Gastrocnemius medialis (tissue), 4 donors: ENCODE measurements around the gene SHD. TPM values are rescaled to one million over a fixed set of nuclear protein-coding genes. Genes with fewer than 3 reads are reported as not detected.
"Not testable (repeated sequence)": the region's sequence is repeated elsewhere in the genome, so short reads cannot be mapped to it uniquely, and the experiment has no call there.

Experiments used
- ATAC-seq, 2 donors: fragments of 150-250 bp; one replicate each; pipeline ENCODE4 v1.9.1; 2016
- DNase-seq, 2 donors: peaks; one replicate each; pipeline ENCODE4 v3.0.0-alpha.2; 2019
- H3K27ac ChIP-seq, 4 donors: fragments of 200-600 bp; sonication (generic); 1 replicate in 1 of 4; 2 replicates in 3 of 4; pipeline ENCODE4 v1.5.1; 2016 to 2018; ENCODE audit warnings: mild to moderate bottlenecking in 2 of 4, moderate library complexity in 1 of 4
- H3K27me3 ChIP-seq, 3 donors: fragments of 200-600 bp; sonication (generic) in 2 of 3; 1 replicate in 1 of 3; 2 replicates in 2 of 3; pipeline versions ENCODE4 v1.5.1 to v1.6.0; 2016 to 2019; ENCODE audit warnings: mild to moderate bottlenecking in 1 of 3, moderate library complexity in 1 of 3
- H3K36me3 ChIP-seq, 2 donors: fragments of 200-600 bp; sonication (generic) in 1 of 2; one replicate each; pipeline ENCODE4 v1.5.1; 2017 to 2018
- H3K4me1 ChIP-seq, 2 donors: fragments of 200-600 bp; sonication (generic) in 1 of 2; one replicate each; pipeline ENCODE4 v1.5.1; 2016 to 2017; ENCODE audit warnings: mild to moderate bottlenecking in 2 of 2
- H3K4me3 ChIP-seq, 4 donors: fragments of 200-600 bp; sonication (generic) in 3 of 4; 1 replicate in 1 of 4; 2 replicates in 3 of 4; pipeline ENCODE4 v1.5.1; 2016 to 2019; ENCODE audit warnings: mild to moderate bottlenecking in 2 of 4
- H3K9me3 ChIP-seq, 3 donors: fragments of 200-600 bp; sonication (generic) in 2 of 3; 1 replicate in 1 of 3; 2 replicates in 2 of 3; pipeline ENCODE4 v1.5.1; 2016 to 2019
- POLR2A ChIP-seq, 2 donors: fragments of 450-650 bp; IDR thresholded peaks; one replicate each; pipeline ENCODE4 v1.6.1; 2017; ENCODE audit warnings: antibody characterized with exemption in 2 of 2, mild to moderate bottlenecking in 2 of 2, moderate library complexity in 2 of 2
- in situ Hi-C, 4 donors: fragments of 200-750 bp; cut with MboI; loops; one replicate each; pipeline versions ENCODE4 v1.15.0 to v1.8.0; 2017; ENCODE audit warnings: low sequenced_read_pairs in 4 of 4
- intact Hi-C: fragments of 100-400 bp; cut with DNase I; formaldehyde crosslinking; loops from one replicate; pipeline ENCODE4 v1.15.1; 2023; ENCODE audit warnings: low total_unique reads
- total RNA-seq, 4 donors: library from RNA; depleted of rRNA; stranded (reverse); fragments of >200 nt; gene quantifications; one replicate each; pipeline versions ENCODE4 v1.1.0 to v1.2.3, GENCODE V29; 2016
- TF ChIP-seq, protein P1 (sequence below), 5 experiments: fragments of 450-650 bp in 3 of 5; fragments of 200-600 bp in 2 of 5; sonication (generic) in 2 of 5; IDR thresholded peaks in 4 of 5; conservative IDR thresholded peaks in 1 of 5; 1 replicate in 4 of 5; 2 replicates in 1 of 5; pipeline ENCODE4 v1.5.1; 2016 to 2019; ENCODE audit warnings: antibody characterized with exemption in 5 of 5, mild to moderate bottlenecking in 3 of 5, moderate library complexity in 3 of 5

The SHD gene
- total RNA-seq, 4 donors from 2014 or later: 0.26 TPM; not detected in 3

- H3K36me3 ChIP-seq: no peaks in the 10 kb centered on the region
- peaks cover 35 to 38% (median 36%) of the 10 kb centered on the region in 3 donors for H3K27me3 ChIP-seq
- intact Hi-C loops: no loop called here
- in situ Hi-C loops: no loop called here
- DNase-seq (no peak), ATAC-seq (no peak)
- peaks cover 0 to 11% of the 10 kb centered on the region in 2 donors for H3K4me1 ChIP-seq
- no peak overlapping the region for H3K27ac ChIP-seq
- H3K9me3 ChIP-seq: no peaks in the 10 kb centered on the region
- no peak for TF ChIP-seq POLR2A (IDR thresholded peaks at IDR 0.05)
- TF ChIP-seq, protein P1, sequence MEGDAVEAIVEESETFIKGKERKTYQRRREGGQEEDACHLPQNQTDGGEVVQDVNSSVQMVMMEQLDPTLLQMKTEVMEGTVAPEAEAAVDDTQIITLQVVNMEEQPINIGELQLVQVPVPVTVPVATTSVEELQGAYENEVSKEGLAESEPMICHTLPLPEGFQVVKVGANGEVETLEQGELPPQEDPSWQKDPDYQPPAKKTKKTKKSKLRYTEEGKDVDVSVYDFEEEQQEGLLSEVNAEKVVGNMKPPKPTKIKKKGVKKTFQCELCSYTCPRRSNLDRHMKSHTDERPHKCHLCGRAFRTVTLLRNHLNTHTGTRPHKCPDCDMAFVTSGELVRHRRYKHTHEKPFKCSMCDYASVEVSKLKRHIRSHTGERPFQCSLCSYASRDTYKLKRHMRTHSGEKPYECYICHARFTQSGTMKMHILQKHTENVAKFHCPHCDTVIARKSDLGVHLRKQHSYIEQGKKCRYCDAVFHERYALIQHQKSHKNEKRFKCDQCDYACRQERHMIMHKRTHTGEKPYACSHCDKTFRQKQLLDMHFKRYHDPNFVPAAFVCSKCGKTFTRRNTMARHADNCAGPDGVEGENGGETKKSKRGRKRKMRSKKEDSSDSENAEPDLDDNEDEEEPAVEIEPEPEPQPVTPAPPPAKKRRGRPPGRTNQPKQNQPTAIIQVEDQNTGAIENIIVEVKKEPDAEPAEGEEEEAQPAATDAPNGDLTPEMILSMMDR (IDR thresholded peaks at IDR 0.05 in 4 of 5, conservative IDR thresholded peaks at IDR 0.05 in 1 of 5): no peak
- peak overlapping the region; percentile 22 to 41 (median 34) for H3K4me3 ChIP-seq
Observed at GRCh38 chr19:4279267-4279529, 132 bp downstream of the SHD start.

GRCh38 chr19:4279530-4280422 is 710 bp downstream of the SHD start:
- Histone ChIP-seq H3K27ac (no peak overlapping the region), H3K27me3 (peaks cover 35 to 40% (median 38%) of the 10 kb centered on the region in 3 donors), H3K36me3 (no peaks in the 10 kb centered on the region), H3K4me3 (peak overlapping the region; percentile 22 to 41 (median 34)), H3K9me3 (no peaks in the 10 kb centered on the region), H3K4me1 (peaks cover 0 to 11% of the 10 kb centered on the region in 2 donors)
- ATAC-seq: no peak
- DNase-seq: no peak
- in situ Hi-C loops (no loop called here), intact Hi-C loops (no loop called here)
- TF ChIP-seq, protein P1 (IDR thresholded peaks at IDR 0.05 in 4 of 5, conservative IDR thresholded peaks at IDR 0.05 in 1 of 5): no peak
- no peak for TF ChIP-seq POLR2A (IDR thresholded peaks at IDR 0.05)

DNA sequence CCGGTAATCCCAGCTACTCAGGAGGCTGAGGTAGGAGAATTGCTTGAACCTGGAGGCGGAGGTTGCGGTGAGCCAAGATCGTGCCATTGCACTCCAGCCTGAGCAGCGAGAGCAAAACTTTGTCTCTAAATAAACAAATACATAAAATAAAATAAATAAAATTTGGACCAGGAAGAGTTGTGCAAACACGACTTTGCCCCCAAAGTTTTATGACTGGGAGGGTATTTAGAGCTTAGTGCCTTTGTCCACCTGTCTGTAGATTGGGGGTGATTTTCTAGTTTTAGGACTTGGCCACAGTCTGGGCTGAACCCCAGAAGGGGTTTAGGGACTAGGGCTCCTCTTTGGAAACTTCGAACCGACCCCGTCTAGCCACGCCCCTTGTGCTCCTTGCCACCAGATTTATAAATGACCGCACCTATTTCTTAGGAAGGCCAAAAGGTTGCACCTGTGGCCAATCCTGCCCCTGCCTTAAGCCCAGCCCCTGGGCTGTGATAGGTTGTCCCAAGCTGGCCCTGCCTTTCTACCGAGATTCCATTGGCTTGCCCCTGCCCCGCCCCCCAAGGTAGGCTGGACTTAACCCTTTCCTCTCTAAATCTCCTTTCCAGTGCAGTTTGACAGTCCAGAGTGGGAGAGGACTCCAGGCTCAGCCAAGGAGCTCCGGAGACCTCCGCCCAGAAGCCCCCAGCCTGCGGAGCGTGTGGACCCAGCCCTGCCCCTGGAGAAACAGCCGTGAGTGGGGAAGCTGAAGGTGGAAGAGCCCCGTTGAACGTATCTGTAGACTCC is 5.3 kb downstream of the SHD start:
- Histone ChIP-seq H3K27me3 (peaks cover 21 to 29% (median 27%) of the 10 kb centered on the region in 3 donors), H3K27ac (no peak overlapping the region), H3K9me3 (no peaks in the 10 kb centered on the region), H3K4me3 (no peak overlapping the region), H3K4me1 (peaks cover 0 to 4% of the 10 kb centered on the region in 2 donors), H3K36me3 (no peaks in the 10 kb centered on the region)
- in situ Hi-C loops: no loop called here
- TF ChIP-seq, protein P1 (IDR thresholded peaks at IDR 0.05 in 4 of 5, conservative IDR thresholded peaks at IDR 0.05 in 1 of 5): no peak
- TF ChIP-seq POLR2A (IDR thresholded peaks at IDR 0.05): no peak
- no peak for ATAC-seq
- DNase-seq: no peak
- intact Hi-C loops: no loop called here

GRCh38 chr19:4284974-4285373 is 5.9 kb downstream of the SHD start:
- ATAC-seq (no peak), DNase-seq (no peak)
- intact Hi-C loops (no loop called here), in situ Hi-C loops (no loop called here)
- Histone ChIP-seq H3K4me3 (no peak overlapping the region), H3K27ac (no peak overlapping the region), H3K9me3 (no peaks in the 10 kb centered on the region), H3K4me1 (no peaks in the 10 kb centered on the region), H3K36me3 (no peaks in the 10 kb centered on the region), H3K27me3 (peaks cover 16 to 23% (median 20%) of the 10 kb centered on the region in 3 donors)
- TF ChIP-seq POLR2A (IDR thresholded peaks at IDR 0.05): no peak
- TF ChIP-seq, protein P1 (IDR thresholded peaks at IDR 0.05 in 4 of 5, conservative IDR thresholded peaks at IDR 0.05 in 1 of 5): no peak

DNA sequence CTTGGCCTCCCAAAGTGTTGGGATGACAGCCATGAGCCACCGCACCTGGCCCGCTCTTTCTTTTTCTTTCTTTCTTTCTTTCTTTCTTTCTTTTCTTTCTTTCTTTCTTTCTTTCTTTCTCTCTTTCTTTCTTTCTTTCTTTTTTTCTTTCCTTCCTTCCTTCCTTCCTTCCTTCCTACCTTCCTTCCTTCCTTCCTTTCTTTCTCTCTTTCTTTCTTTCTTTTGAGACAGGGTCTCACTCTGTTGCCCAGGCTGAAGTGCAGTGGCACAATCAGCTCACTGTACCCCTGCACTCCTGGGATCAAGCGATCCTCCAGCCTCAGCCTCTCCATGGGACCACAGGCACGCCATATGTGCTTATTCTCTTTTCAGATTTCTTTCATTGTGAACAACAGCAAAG is 7.1 kb downstream of the SHD start:
- H3K9me3 ChIP-seq, in situ Hi-C loops, H3K4me1 ChIP-seq, ATAC-seq, DNase-seq, H3K36me3 ChIP-seq, H3K27ac ChIP-seq, intact Hi-C loops, H3K4me3 ChIP-seq: not testable (repeated sequence)
- H3K27me3 ChIP-seq: peaks cover 6 to 11% (median 9%) of the 10 kb centered on the region in 3 donors
